ENCODE measurements around the gene RAD54L2. TPM values are rescaled to one million over a fixed set of nuclear protein-coding genes. Genes with fewer than 3 reads are reported as not detected.

RAD54L2 gene
- total and polyA plus RNA-seq, 2 of the 8 experiments (the other 6 are each of a cell fraction or from before 2014, with no cell fraction given) = 8.2 to 35.2 TPM

DNA sequence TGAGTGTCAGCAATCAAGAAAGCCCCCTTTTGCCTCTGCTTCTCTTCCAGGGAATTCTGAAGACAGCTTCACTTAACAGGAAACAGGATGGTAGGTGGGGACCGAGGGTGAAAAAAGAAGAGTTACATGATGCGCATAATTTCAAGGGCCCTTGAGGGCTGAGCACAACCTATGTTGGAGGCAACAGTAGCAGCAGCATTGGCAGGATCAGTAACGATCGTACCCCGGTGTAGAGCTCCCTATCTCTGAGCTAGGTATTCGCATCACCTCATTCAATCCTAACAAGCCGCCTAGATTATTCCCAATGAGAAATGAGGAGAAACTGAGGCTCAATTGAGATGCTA is 432 bp upstream of the RAD54L2 start:
- Histone ChIP-seq H3K79me2 (ENCODE audit: control insufficient read depth in 1 of 2, insufficient read depth in 2 of 2, low read length in 2 of 2) (peaks cover 4 to 43% of the 10 kb centered on the region in 2 experiments), H3K9me3 (ENCODE audit: insufficient read depth in 2 of 2, low read depth in 1 of 2, low read length in 1 of 2) (no peaks in the 10 kb centered on the region), H2BK12ac (ENCODE audit: low read depth, low read length) (0 out of 2 replicates have a peak overlapping the region, but pooled peaks have one; percentile 69), H3K4me3 (ENCODE audit: extremely low read depth in 1 of 4, insufficient read depth in 2 of 4, low read depth in 3 of 4, low read length in 4 of 4) (peak overlapping the region; percentile 59 to 99 (median 92)), H3K18ac (ENCODE audit: extremely low read depth, low read length) (no peak overlapping the region), H3K23ac (ENCODE audit: insufficient read length) (no peak overlapping the region), H2BK120ac (replicated peaks; ENCODE audit: low read depth, low read length) (no peak overlapping the region), H2BK15ac (ENCODE audit: low read length) (no peak overlapping the region), H3K27me3 (replicated peaks in 1 of 4; ENCODE audit: control insufficient read depth in 3 of 4, extremely low read depth in 1 of 4, insufficient read depth in 3 of 4, low read length in 3 of 4) (no peaks in the 10 kb centered on the region), H4K91ac (replicated peaks; ENCODE audit: insufficient read length, low read length) (peak overlapping the region; percentile 59), H3K23me2 (ENCODE audit: low read depth, low read length) (peaks cover 10% of the 10 kb centered on the region), H3K36me3 (ENCODE audit: control insufficient read depth in 2 of 4, insufficient read depth in 4 of 4, low read length in 3 of 4) (no peaks in the 10 kb centered on the region; a peak in 2 of 8 replicates), H3K4ac (replicated peaks; ENCODE audit: insufficient read length, low read depth, low read length) (no peak overlapping the region), H3K27ac (ENCODE audit: low read depth, low read length) (peak overlapping the region; percentile 1; the same call in 1 of the 2 replicates), H3K4me1 (replicated peaks in 1 of 4; ENCODE audit: control insufficient read depth in 3 of 4, insufficient read depth in 4 of 4, low read length in 3 of 4) (peaks cover 0 to 7% (median 3%) of the 10 kb centered on the region in 4 experiments; a peak in 5 of 7 replicates), H4K8ac (ENCODE audit: extremely low read depth, insufficient read depth, low read length) (no peak overlapping the region), H2AFZ (ENCODE audit: low read length) (peak overlapping the region; percentile 100), H4K5ac (ENCODE audit: insufficient read length, low read depth, low read length) (no peak overlapping the region), H3K14ac (ENCODE audit: insufficient read length) (no peak overlapping the region), H3K4me2 (ENCODE audit: insufficient read depth in 1 of 2, low read depth in 2 of 2, low read length in 2 of 2) (peak overlapping the region; percentile 95 to 96), H2BK5ac (ENCODE audit: low read depth, low read length) (0 out of 2 replicates have a peak overlapping the region, but pooled peaks have one; percentile 18), H2BK20ac (ENCODE audit: low read length) (no peak overlapping the region), H3K9ac (replicated peaks in 1 of 4; ENCODE audit: extremely low read depth in 1 of 4, low read depth in 3 of 4, low read length in 3 of 4) (peak overlapping the region; percentile 70 to 99 (median 90)), H4K20me1 (replicated peaks in 1 of 2; ENCODE audit: control insufficient read depth in 1 of 2, insufficient read depth in 2 of 2, low read length in 2 of 2) (peaks cover 0 to 6% of the 10 kb centered on the region in 2 experiments), H3K56ac (replicated peaks; ENCODE audit: insufficient read length, low read depth, low read length) (no peak overlapping the region), H3K79me1 (ENCODE audit: low read depth, low read length) (peaks cover 6% of the 10 kb centered on the region; the same call in 1 of the 2 replicates), H2AK5ac (ENCODE audit: low read depth, low read length) (no peak overlapping the region)
- 12% methylated on average over 7 of the region's 7 CpGs; no CpG with 5 or more reads in 1 of the 2 experiments for WGBS, 2 experiments (ENCODE audit: extremely low coverage in 1 of 2, insufficient coverage in 1 of 2, insufficient read length in 1 of 2, insufficient replicate concordance in 2 of 2, low coverage in 1 of 2, low lambda C conversion rate in 2 of 2, missing lambda C conversion rate in 1 of 2)
- ChIA-PET POLR2A (ENCODE audit: partially characterized antibody) (interaction anchor here (1.0 to 3.2 kb wide), 13 partner anchors 11 to 235 kb away, joined by 3 to 21 read pairs (median 9); partner anchors contain the start of genes DCAF1 and RBM15B), CTCF (ENCODE audit: partially characterized antibody) (interaction anchor here (0.9 to 3.1 kb wide), 5 partner anchors 36 to 149 kb away, joined by 3 to 12 read pairs (median 3); no protein-coding TSS in a partner anchor)
- FAIRE-seq (no peak), DNase-seq (ENCODE audit: low read depth in 1 of 2, low spot score in 2 of 2) (no peak)
- TF ChIP-seq BCL11A (IDR thresholded peaks at IDR 0.05; ENCODE audit: low read depth in 2 of 2, low read length in 2 of 2) = no peak
- TF ChIP-seq KDM4A (IDR thresholded peaks at IDR 0.05; ENCODE audit: low read depth, low read length, severe bottlenecking) = peak; percentile 57
- no peak for TF ChIP-seq KDM1A (IDR thresholded peaks at IDR 0.05; ENCODE audit: borderline replicate concordance, low read length)
- no peak for TF ChIP-seq KDM5A (IDR thresholded peaks at IDR 0.05; ENCODE audit: low read length)
